ENCODE data around the gene ITGA11.
A peak's percentile ranks its signal among the peaks of the same experiment; 100 is the strongest.

Gene ITGA11

DNA sequence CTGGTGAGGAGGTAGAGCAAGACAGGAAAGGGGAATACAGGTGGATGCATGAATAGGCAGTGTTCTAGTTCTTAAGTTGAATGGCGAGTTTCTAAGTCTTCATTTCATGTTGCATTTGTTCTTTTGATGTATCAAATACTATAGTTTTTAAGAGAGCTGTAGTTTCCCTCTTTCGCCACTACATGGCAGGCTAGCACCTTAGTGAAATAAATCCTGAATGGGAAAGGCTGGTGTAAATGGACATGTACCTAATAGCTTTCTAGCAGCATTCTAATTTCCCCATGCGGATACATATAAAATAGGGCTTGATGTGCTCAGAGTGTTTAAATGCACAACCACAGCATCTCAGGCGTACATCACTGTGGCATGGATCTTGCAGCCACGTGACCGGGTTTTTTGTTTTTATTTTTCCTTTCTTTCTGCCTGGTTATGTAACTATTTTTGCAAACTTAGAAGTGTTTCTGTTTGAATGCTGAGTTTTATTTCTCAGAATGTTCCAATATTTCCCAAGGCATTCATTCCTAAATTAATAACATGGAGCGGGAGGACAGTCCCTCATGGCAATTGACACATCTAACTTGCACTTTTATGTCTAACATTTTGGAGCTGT is 178.9 kb downstream of the ITGA11 start:
- peak; percentile 43 for DNase-seq

DNA sequence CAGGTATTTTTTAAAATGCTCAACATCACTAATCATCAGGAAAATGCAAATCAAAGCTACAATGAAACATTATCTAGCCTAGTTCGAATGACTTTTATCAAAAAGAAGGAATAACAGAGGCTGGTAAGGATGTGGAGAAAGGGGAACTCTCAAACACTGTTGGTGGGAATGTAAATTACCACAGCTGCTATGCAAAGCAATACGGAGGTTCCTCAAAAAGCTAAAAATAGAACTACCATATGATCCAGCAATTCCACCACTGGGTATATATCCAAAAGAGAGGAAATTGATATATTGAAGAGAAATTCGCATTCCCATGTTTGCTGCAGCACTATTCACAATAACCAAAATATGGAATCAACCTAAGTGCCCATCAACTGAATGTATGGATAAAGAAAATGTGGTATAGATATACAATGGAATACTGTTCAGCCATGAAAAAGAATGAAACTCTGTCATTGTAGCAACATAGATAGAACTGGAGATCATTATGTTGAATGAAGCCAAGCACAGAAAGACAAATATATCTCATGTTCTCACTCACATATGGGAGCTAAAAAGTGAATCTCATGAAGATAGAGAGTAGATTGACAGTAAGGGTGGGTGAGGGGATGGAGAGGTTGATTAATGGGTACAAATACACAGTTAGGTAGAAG is 182.8 kb downstream of the ITGA11 start:
- no peak for DNase-seq
